ENCODE results near the gene SH3PXD2A.

SH3PXD2A gene

DNA sequence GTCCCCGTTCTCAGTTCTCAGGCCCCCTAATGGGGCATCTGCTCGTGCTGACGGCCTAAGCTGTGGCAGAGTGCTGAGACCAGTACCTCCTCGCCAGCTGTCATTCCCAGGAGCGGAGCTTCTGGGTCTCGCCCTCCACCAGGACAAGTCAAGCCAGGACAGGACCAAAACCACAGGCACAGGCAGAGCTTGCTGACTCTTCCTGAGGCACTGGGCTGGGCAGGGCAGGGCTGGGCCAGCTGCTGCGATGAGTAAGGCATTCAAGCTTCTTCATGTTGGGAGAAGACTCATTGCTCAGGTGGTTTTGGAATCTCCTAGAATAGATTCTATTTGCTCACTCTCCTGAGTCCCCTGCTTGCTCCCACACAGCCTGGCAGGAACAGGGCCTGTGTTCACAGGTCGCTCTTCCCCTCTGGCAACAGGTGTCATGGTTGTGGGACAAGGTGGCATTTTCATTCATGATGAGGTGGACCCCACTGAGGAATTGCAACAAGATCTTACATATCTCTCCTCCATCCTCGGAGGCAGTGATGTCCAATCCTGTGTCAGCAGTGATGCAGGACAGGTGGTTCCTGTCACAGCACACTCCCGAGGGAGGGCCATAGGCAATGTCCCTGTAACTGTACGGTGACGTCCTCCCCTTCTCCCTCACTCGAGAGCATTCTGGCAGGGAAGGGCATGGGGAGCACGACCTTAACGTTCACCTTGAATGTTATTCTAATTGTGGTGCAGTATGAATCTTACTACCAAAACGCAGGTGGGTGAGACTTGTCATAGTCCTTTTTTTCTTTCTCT, 17.0 kb upstream of the SH3PXD2A start:
- DNase-seq = no peak

- DNase-seq = no peak
These were observed 15.6 kb upstream of the SH3PXD2A start for GRCh38 chr10:103871006-103871405.

DNA sequence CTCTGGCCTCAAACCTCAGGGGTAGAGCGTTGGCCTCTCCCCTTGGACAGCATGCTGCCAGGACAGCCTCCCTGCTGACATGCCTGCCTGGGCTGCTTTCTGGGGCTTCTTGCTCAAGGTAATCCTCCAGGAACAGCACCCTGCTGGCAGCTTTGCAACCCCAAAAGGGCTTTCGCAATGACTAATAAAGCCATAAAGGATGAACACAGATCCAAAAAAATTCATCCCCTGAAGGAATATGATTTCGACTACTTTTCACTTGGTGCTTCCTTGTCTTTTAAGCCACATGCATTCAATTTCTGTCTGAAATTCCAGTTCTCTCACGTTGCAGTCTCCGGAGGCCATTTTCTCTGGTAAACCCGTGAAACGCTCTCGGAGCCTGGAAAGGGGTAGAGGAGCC, 15.1 kb upstream of the SH3PXD2A start:
- DNase-seq = no peak

GRCh38 chr10:103869336-103869735, 14.0 kb upstream of the SH3PXD2A start:
- no peak for DNase-seq

DNA sequence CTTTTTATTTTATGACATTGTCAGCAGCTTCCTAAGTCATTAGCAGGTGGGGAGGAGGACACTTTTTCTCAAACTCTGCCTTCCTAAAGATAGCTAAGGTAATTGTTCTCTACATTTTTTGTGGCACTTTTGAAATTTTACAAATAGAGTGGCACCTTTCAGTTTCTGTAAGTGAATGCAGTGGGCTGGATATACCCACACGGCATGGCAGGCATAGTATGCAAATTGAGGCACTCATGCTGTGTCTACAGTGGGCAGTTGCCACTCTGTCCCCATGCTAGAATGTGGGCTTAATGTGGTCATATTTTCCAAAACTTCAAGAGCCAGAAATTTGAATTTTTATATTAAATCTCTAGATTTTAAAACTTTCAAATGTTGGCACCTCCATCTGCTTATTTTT, 12.8 kb upstream of the SH3PXD2A start:
- DNase-seq = no peak

DNA sequence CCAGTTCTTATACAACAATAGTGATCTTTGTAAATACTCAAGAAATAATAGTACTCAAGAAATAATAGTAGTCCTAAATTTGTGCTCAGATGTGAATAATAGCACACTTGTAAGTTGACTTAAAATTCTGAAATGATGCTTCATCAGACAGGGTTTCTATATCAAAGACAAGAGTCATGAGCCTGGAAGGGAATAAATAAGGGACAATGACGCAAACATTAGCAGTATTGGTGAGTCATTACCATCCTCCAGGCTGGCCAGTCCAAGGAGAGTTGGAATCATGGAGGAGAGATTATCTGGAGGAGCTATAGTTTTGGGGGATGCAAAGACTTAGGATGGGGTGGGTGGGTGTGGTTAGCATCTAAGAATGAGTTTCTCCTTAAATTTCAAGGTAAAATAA, 6.1 kb upstream of the SH3PXD2A start:
- DNase-seq = no peak

DNA sequence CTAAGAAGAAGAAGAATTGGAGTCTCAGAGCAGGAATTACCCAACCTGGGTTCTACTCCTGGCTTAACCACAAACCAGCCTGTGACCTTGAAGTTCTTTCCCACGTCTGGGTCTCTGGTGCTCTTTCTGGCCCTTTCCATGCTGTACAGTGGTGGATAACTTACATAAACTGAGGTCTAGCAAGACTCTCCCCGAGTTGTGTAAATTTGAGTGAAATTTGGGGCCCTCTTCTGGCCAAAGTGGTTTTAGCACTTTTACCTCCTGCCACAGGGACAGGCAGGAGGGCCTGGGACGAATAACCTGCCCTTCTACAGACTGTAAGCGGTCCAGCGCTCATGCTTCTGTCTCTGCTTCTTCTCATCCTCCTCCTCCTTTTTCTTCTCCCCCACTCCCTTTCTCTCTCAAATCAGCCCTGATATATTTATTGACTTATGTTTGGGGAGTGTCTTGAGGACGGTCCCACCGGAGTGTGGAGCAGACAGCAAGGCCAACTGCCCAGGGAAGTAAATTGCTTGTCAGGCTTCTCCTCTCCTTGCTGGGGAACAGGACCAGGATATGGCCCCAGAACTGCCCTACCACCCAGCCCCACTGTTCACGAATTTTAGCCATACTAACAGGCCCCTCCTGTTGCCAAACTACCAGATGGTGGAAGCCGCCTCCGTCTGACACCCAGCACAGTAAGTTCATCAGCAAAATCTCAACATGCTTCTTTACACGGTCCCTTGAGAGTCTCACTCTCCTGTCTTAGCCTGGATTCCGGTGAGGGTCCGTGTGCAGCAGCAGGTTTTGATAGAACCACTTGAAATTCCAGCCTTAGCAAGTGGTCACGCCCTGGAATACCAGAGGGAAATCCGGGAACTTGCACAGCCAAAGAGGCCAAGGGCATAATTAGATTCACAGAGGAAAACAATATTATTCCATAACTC, 4.0 kb upstream of the SH3PXD2A start:
- DNase-seq = peak; percentile 46

DNA sequence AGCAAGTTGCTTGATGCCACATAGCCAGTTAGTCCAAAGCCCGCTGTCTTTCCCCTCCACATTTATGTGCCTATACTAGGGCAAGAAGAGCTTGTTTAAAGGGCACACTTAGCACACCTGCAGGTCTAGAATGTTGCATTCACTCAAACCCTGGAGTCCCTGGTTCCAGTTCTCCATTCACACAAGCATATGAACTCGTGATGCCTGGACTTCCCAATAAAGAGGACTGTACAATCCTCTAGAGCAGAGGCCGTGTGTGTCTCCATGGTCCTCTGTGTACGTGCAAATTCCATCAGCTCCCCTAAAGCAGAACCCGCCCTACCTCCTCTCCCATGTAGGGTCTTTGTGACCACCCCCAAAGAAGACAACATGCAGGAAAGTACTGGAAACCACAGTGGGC, 3.0 kb upstream of the SH3PXD2A start:
- DNase-seq = no peak

DNA sequence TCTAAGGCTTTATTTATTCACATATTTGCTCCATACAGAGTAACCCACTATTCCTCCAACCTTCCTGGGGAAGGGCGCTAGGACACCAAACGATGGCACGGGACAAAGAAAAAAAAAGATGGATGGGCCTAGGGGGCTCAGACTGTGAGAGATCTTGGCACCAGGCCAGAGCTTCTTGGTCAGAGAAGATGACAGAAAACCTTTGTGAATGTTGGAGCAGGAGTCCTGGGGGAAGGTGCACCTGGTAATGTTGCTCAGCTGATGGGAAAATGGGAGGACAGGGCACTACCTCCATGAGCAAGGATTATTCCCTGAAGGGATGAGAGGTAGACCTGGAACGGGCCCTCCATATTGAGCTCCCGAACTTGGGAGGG, 1.4 kb upstream of the SH3PXD2A start:
- DNase-seq = no peak

DNA sequence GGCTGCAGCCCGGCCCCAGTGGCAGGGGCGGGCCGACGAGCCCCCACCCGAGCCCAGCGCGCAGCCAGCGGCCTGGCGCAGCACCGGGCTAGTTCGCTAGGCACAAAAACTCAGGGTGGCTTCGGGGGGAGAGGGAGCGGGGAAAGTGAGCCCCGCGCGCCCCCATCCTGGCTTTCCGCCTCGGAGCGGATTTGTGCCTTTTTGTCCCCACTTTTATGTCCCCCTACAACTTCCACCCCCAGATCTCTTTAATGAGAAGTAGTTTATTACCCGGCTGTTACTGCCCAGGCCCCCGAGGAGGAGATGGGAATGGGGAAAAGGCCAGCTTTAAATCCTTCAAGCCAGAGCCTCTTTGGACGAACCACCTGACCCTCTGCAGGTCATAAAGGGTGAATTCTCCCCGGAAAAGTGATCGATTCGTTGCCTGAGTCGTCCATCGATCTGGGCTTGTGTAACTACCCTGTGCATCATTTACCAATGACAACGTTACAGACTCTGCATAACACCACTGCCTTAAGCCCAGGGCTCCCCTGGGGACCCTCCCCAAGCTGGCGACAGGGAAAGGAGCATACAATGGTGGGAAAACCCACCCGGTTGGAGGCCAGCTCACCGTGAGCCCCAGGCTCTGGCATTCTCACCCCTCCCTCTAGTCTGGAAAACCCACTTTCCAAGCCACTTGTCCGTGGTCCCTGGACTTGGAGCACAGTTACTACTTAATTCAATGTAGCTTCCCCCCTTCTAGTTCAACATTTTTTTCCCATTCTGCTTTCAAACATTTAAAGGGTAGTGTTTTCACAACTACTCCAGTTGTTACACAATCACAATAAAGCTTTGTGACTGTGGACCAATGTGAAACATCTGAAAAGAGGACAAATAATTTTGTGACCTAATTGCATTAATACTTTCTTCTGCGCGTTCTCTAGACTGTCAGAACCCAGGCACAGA, 748 bp upstream of the SH3PXD2A start:
- no peak for DNase-seq

GRCh38 chr10:103854686-103855391, 537 bp downstream of the SH3PXD2A start:
- peak; percentile 26 for DNase-seq

GRCh38 chr10:103854265-103854685, 1.1 kb downstream of the SH3PXD2A start:
- DNase-seq = no peak

DNA sequence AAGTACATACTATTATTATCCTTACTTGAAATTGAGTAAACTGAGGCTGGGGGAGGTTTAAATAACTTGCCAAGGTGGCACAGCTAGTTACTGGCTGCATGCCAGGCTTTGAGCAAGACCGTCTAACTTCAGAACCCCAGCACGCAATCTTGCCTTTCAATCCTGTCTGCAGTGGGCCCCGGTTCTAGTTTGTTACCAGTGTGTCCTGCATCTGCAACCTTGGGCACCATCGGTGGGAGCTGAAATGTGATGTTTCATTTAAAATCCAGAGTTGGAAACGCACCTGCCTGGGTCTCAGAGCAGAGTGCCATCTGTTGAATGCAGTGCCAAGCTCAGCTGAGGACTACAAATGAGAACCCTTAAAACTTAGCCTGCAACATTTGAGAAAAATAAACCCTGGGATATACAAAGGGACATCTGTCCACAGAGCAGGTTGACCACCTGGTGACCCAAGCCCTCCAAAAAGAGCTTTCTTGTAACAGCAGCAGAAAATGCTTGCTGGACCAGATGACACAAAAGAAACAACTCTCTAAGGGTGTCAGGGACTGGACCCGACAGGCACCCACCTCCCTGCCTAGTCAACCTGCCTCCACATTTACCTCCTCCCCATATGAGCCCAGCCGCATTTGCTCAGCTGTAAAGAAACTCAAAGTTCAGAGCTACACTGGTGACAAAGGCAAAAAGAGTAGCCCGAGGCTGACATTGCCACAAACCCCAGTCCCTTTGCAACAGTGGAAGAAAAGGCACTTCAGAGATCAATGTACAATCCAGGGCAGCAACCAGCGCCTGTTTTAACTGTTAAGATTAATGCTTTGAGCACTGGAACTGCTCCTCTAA, 1.7 kb downstream of the SH3PXD2A start:
- DNase-seq = no peak

DNA sequence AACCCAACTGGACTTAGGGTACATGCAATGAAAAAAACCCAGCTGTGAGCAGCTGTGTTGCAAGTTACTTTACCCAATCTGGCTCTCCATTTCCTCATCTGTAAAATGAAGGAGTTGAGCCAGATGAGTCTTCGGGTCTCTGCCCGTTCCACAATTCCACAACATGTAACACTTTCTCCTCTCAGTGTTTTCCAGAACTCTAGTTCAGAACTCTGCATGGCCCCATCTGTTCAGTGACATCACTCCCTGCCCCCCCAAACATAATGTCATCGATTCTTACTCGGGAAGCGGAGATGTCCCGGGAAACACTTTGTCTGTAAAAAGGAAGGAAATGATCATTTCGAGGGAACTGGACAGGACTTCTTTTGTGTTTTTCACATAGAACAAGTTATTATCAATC, 2.5 kb downstream of the SH3PXD2A start:
- DNase-seq = no peak

DNA sequence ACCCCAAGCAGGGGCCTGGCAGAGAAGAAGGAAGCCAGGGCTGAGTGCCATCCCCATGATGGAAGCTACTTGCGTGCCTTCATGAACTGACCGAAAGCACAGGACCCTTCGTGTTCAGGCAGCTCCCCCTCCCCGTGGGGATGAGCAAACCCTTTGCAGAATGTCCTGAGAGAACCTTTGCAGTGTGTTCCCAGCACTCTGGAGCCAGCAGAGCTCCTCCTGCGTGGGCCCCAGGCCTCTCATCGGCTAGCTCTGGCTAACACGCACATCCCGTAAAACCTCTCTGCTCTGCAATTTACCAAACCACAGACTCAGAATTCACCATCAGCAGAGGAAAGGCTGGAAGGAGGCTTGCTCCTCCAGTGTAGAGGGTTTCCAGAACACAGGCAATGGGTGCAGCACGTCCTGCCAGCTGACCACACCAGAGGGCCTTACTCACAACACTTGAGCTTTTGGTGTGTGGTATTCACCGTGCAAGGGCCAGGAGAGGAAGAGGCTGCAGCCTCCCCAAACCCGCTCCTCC, 3.1 kb downstream of the SH3PXD2A start:
- no peak for DNase-seq

DNA sequence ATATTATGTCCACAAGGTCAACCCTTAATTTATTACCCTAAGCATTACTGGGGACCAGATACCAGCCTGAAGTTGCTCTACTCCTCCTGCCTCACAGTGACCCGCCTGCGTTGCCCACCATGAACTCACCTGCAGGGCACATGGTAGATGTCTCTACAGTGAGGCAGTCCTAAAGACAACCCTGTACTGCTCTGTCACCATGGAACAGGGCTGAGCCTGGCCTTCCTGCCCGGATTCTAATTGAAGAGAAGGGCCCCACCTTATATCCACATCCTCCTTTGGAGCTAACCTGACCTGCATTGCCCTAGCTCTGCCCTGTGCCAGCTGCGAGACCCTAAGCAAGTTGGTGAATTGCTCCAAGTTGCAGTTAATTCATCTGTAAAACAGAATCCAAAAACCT, 4.1 kb downstream of the SH3PXD2A start:
- no peak for DNase-seq

- DNase-seq = no peak
These were observed 4.8 kb downstream of the SH3PXD2A start for GRCh38 chr10:103850572-103850895.

- DNase-seq = no peak
These were observed 5.3 kb downstream of the SH3PXD2A start for GRCh38 chr10:103849880-103850571.

DNA sequence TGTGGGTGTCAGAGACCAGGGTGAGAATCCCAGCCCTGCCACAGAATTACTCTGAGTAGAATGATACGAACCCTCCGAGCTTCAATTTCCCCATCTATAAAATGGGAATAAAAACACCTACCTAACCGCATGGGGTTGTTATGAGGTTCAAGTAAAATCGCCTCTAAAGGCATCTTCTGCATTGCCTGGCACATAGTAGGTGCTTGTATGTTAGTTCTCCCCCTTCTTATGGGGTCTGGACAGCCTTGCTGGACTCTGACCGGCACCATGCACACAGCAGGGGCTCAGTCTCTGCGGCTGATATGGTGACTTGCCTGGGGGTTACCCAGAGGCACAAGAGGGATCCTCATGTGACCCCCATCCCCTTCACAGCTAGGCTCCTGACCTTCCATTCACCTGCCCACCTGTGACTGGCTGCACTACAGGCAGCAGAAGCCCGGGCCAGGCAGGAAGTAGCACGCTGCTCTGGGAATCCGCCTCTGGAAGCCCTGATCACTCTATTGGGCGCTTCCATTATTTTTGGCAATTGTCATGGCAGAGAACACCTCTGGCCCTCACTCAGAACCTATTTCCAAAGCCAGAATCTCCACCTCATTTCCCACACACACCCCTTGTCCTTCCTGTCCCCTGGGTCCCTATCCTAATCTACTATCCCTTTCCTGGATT, 6.0 kb downstream of the SH3PXD2A start:
- no peak for DNase-seq

DNA sequence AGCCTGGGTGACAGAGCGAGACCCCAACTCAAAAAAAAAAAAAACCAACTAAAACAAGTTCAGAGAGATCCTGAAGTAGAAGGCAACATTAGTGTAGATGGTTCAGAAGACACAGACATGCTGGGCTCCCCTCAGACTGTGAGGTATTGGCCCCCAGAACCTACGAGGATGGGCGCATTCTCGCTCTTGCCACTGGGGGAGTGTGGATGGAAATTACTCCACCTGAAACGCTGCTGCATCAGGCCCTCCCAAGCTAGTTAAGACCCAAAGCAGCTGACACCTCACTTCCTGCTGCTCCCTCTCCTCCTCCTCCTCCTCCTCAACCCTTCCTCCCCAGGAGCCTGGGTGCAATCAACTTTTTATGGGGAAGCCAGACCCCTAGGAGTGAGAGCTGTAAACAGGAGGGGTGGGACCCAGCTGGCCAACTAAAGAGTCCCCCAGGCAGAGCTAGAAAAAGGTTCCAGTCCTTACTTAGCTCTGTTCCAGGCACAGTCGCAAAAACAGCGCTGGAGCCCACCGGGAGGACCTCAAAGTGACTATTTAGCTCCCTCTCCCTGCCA, 7.4 kb downstream of the SH3PXD2A start:
- no peak for DNase-seq
